Cardiac muscle cell (in vitro differentiated cells and primary cell): Measurements from ENCODE around the gene COMMD7. TPM values are rescaled to one million over a fixed set of nuclear protein-coding genes. Genes with fewer than 3 reads are reported as not detected.
A peak's percentile ranks its signal among the peaks of the same experiment; 100 is the strongest.

Source experiments
- DNase-seq, 2 donors: peaks; one replicate each; pipeline versions ENCODE4 v3.0.0 to v3.0.0-alpha.2; 2010 to 2017; ENCODE audit warnings: low read depth in 1 of 2, low spot score in 1 of 2
- H3K27ac ChIP-seq: fragments of 200-600 bp; sonication (generic); 2 replicates; pipeline ENCODE4 v1.5.1; 2016
- H3K27me3 ChIP-seq: fragments of 200-600 bp; sonication (generic); 2 replicates; pipeline ENCODE4 v1.6.0; 2016; ENCODE audit warnings: control low read depth
- H3K36me3 ChIP-seq: fragments of 200-600 bp; sonication (generic); 2 replicates; pipeline ENCODE4 v1.5.1; 2016; ENCODE audit warnings: control low read depth
- H3K4me1 ChIP-seq: fragments of 200-600 bp; sonication (generic); 2 replicates; pipeline ENCODE4 v1.8.1; 2017; ENCODE audit warnings: low read depth, mild to moderate bottlenecking, mixed run types
- H3K4me3 ChIP-seq: fragments of 200-600 bp; sonication (generic); 2 replicates; pipeline ENCODE4 v1.5.1; 2016; ENCODE audit warnings: mild to moderate bottlenecking
- H3K9me3 ChIP-seq: fragments of 200-600 bp; sonication (generic); 2 replicates; pipeline ENCODE4 v1.5.1; 2017; ENCODE audit warnings: low read depth, mild to moderate bottlenecking, control low read depth
- polyA plus RNA-seq: library from polyadenylated mRNA; unstranded; fragments of >200 nt; fragmentation: Nextera tagmentation; extraction: Ambion mirVana; gene quantifications from 2 replicates; pipeline ENCODE4 v1.2.1, GENCODE V29; 2016
- total RNA-seq: library from RNA; depleted of rRNA; stranded (reverse); fragments of >200 nt; gene quantifications from 2 replicates; pipeline ENCODE4 v1.2.3, GENCODE V29; 2016
- TF ChIP-seq, protein P1 (sequence below): IDR thresholded peaks from 2 replicates; pipeline ENCODE4 v1.5.1; 2012; ENCODE audit warnings: low read depth, mild to moderate bottlenecking, low read length

Gene COMMD7
- total and polyA plus RNA-seq, 2 experiments from 2014 or later: 36.1 to 156 TPM

DNA sequence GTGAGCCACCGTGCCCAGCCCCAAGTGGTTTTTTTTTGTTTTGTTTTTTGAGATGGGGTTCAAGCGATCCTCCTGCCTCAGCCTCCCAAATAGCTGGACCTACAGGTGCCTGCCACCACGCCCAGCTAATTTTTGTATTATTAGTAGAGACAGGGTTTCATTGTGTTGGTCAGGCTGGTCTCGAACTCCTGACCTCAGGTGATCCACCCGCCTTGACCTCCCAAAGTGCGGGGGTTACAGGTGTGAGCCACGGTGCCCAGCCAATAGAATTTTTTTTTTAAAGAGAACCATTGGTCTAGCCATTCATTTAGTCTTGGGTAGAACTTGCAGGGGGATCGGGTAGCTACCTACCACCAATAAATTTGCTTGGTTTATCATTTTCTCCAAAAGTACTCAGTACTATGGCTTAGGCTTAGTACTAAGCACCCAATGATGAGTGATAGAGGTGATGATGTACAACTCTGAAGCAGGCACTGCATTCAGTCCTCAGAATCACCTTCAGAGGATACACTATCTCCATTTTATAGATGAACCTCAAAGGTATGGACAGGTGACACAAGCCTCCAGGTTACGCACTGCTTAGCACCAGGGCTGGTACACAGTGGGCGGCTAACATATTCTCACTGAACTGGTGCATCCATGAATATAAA is 56.6 kb downstream of the COMMD7 start:
- H3K27ac ChIP-seq: no peak overlapping the region
- H3K27me3 ChIP-seq: no peaks in the 10 kb centered on the region
- DNase-seq: no peak
- TF ChIP-seq, protein P1, sequence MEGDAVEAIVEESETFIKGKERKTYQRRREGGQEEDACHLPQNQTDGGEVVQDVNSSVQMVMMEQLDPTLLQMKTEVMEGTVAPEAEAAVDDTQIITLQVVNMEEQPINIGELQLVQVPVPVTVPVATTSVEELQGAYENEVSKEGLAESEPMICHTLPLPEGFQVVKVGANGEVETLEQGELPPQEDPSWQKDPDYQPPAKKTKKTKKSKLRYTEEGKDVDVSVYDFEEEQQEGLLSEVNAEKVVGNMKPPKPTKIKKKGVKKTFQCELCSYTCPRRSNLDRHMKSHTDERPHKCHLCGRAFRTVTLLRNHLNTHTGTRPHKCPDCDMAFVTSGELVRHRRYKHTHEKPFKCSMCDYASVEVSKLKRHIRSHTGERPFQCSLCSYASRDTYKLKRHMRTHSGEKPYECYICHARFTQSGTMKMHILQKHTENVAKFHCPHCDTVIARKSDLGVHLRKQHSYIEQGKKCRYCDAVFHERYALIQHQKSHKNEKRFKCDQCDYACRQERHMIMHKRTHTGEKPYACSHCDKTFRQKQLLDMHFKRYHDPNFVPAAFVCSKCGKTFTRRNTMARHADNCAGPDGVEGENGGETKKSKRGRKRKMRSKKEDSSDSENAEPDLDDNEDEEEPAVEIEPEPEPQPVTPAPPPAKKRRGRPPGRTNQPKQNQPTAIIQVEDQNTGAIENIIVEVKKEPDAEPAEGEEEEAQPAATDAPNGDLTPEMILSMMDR: no peak
- no peaks in the 10 kb centered on the region for H3K9me3 ChIP-seq
- no peak overlapping the region for H3K4me3 ChIP-seq
- H3K4me1 ChIP-seq: peaks cover 1% of the 10 kb centered on the region
- no peaks in the 10 kb centered on the region for H3K36me3 ChIP-seq

DNA sequence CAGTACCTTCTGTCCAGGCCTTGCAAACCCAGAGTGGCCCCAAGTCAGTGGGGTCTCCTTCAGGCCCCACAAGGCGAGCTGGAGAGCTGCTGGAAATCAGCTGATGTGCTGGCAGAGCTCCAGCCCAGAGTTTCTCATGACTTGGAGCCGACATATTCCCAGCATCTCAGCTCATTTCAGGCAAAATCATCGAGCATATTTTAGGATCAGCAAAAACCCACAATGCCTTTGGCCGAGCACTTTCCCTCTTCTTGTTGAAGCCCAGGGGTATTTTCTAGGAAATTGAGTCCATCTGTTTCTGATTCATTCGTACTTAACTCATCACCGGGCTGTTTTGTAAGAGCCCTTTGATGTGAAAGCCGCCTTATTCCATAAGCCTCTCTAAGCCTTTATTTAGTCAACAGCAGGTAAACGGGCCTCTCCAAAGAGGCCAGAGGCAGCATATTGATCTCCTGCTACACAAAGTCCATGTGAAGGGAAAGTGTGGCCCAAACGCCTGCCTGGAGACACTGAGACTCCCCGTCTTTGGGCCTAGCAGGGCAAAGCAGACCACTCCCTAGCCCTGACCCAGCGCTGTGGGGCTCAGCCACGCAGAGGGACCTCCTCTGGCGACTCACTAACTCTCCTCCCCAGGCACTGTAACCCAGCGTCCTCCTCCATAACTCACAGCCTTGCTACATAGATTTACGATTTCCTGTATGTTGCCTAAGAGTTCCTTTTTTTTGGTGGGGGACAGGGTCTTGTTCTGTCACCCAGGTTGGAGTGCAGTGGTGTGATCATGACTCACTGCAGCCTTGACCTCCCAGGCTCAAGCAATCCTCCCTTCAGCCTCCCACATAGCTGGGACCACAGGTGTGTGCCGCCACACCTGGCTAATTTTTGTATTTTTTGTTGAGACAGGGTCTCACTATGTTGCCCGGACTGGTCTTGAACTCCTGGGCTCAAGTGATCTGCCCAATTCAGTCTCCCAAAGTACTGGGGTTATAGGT is 57.4 kb downstream of the COMMD7 start:
- Histone ChIP-seq H3K27me3 (no peaks in the 10 kb centered on the region), H3K27ac (no peak overlapping the region)

GRCh38 chr20:32682508-32682987 is 60.7 kb downstream of the COMMD7 start:
- Histone ChIP-seq H3K27ac (no peak overlapping the region), H3K9me3 (no peaks in the 10 kb centered on the region), H3K4me1 (peaks cover 19% of the 10 kb centered on the region), H3K4me3 (no peak overlapping the region), H3K27me3 (no peaks in the 10 kb centered on the region), H3K36me3 (no peaks in the 10 kb centered on the region)
- TF ChIP-seq, protein P1: no peak
- no peak for DNase-seq

More for the DNA sequence above, 57.4 kb downstream of the COMMD7 start:
- Histone ChIP-seq H3K4me1 (peaks cover 10% of the 10 kb centered on the region), H3K9me3 (no peaks in the 10 kb centered on the region), H3K36me3 (no peaks in the 10 kb centered on the region), H3K4me3 (no peak overlapping the region)
- TF ChIP-seq, protein P1: no peak
- DNase-seq: peak in 1 of 2 donors; percentile 85

GRCh38 chr20:32681175-32682084 is 61.8 kb downstream of the COMMD7 start:
- Histone ChIP-seq H3K27ac (peak overlapping the region; percentile 75), H3K4me1 (peaks cover 19% of the 10 kb centered on the region), H3K27me3 (no peaks in the 10 kb centered on the region), H3K4me3 (no peak overlapping the region), H3K36me3 (no peaks in the 10 kb centered on the region), H3K9me3 (no peaks in the 10 kb centered on the region)
- DNase-seq: peak; percentile 25 to 73
- TF ChIP-seq, protein P1: no peak
